PFSK-1 (cell line): Measurements from ENCODE around the gene MAST3.

Experiments
- FOXP2 ChIP-seq: optimal IDR thresholded peaks from 2 replicates; pipeline ENCODE3; 2011; ENCODE audit warnings: borderline replicate concordance, control low read depth, inconsistent platforms; ENCODE audit not compliant: insufficient read depth; ENCODE audit errors: extremely low read length, extremely low read depth
- POLR2AphosphoS5 ChIP-seq: IDR thresholded peaks from 2 replicates; pipeline ENCODE4 v1.6.1; 2012; ENCODE audit warnings: low read depth, mild to moderate bottlenecking, control low read depth, low read length, moderate library complexity
- SIN3A ChIP-seq: IDR thresholded peaks from 2 replicates; pipeline ENCODE4 v1.6.1; 2012; ENCODE audit warnings: mild to moderate bottlenecking, low read length, moderate library complexity, borderline replicate concordance; ENCODE audit not compliant: insufficient read depth
- TF ChIP-seq, protein P1 (sequence below), 2 experiments: IDR thresholded peaks; 2 replicates each; pipeline versions ENCODE4 v1.6.1 to v1.8.0; 2011 to 2012; ENCODE audit warnings: low read depth in 2 of 2, low read length in 2 of 2, control low read depth in 1 of 2, inconsistent platforms in 1 of 2, mild to moderate bottlenecking in 1 of 2, moderate library complexity in 1 of 2; ENCODE audit not compliant: insufficient read depth in 1 of 2

DNA sequence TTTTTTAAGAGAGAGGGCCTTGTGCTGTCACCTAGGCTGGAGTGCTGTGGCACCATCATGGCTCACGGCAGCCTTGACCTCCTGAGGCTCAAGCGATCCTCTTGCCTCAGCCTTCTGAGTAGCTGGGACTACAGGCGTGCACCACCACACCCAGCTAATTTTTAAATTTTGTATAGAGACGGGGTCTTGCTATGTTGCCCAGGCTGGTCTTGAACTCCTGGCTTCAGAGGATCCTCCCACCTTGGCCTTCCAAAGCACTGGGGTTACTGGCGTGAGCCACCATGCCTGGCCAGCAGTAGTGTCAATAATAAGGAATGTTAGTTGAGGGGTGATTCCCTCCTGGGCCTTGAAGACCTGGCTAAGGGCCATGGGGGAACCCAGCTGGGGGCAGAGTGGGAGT, 23.6 kb downstream of the MAST3 start:
- TF ChIP-seq, protein P1, sequence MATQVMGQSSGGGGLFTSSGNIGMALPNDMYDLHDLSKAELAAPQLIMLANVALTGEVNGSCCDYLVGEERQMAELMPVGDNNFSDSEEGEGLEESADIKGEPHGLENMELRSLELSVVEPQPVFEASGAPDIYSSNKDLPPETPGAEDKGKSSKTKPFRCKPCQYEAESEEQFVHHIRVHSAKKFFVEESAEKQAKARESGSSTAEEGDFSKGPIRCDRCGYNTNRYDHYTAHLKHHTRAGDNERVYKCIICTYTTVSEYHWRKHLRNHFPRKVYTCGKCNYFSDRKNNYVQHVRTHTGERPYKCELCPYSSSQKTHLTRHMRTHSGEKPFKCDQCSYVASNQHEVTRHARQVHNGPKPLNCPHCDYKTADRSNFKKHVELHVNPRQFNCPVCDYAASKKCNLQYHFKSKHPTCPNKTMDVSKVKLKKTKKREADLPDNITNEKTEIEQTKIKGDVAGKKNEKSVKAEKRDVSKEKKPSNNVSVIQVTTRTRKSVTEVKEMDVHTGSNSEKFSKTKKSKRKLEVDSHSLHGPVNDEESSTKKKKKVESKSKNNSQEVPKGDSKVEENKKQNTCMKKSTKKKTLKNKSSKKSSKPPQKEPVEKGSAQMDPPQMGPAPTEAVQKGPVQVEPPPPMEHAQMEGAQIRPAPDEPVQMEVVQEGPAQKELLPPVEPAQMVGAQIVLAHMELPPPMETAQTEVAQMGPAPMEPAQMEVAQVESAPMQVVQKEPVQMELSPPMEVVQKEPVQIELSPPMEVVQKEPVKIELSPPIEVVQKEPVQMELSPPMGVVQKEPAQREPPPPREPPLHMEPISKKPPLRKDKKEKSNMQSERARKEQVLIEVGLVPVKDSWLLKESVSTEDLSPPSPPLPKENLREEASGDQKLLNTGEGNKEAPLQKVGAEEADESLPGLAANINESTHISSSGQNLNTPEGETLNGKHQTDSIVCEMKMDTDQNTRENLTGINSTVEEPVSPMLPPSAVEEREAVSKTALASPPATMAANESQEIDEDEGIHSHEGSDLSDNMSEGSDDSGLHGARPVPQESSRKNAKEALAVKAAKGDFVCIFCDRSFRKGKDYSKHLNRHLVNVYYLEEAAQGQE (IDR thresholded peaks at IDR 0.05; ENCODE audit: insufficient read depth in 1 of 2, low read depth in 2 of 2, low read length in 2 of 2): no peak
- TF ChIP-seq POLR2AphosphoS5 (no peak), FOXP2 (no peak), SIN3A (no peak)
